Ovary (tissue), 9 donors: ENCODE results near the gene PLB1. TPM values are rescaled to one million over a fixed set of nuclear protein-coding genes. Genes with fewer than 3 reads are reported as not detected.

Experiments
- DNase-seq, 5 donors: peaks; one replicate each; pipeline ENCODE4 v3.0.0-alpha.2; 2019 to 2020
- H3K27ac ChIP-seq, 2 donors: fragments of 200-600 bp; one replicate each; pipeline versions ENCODE4 v1.5.1 to v1.8.0; 2019 to 2022
- H3K27me3 ChIP-seq: fragments of 200-600 bp; one replicate; pipeline ENCODE4 v1.8.0; 2022
- H3K36me3 ChIP-seq: fragments of 200-600 bp; sonication (generic); one replicate; pipeline ENCODE4 v1.5.1; 2019
- H3K4me1 ChIP-seq: one replicate; pipeline ENCODE4 v1.8.1; 2013; ENCODE audit warnings: mild to moderate bottlenecking, moderate library complexity; ENCODE audit not compliant: insufficient read depth
- H3K4me3 ChIP-seq: fragments of 200-600 bp; sonication (generic); one replicate; pipeline ENCODE4 v1.5.1; 2017
- H3K9me3 ChIP-seq, 2 donors: fragments of 200-600 bp in 1 of 2; sonication (generic) in 1 of 2; one replicate each; pipeline versions ENCODE4 v1.5.1 to v1.8.1; 2013 to 2019; ENCODE audit warnings: mild to moderate bottlenecking in 1 of 2, moderate library complexity in 1 of 2
- EP300 ChIP-seq: sonication (generic); formaldehyde crosslinking; IDR thresholded peaks from one replicate; pipeline ENCODE4 v1.6.1; 2017; ENCODE audit warnings: antibody characterized with exemption
- POLR2A ChIP-seq: fragments of 450-650 bp; IDR thresholded peaks from one replicate; pipeline ENCODE4 v1.6.1; 2017; ENCODE audit warnings: antibody characterized with exemption, mild to moderate bottlenecking, moderate library complexity
- WGBS, 3 donors: extraction: QIAGEN DNeasy Blood & Tissue Kit in 1 of 3; methylation state at CpG; one replicate each; pipeline versions ENCODE4 v1.1.5 to v1.1.7; 2013 to 2017; 5-methylcytosine and 5-hydroxymethylcytosine counted together
- intact Hi-C, 4 donors: fragments of 100-400 bp; cut with DNase I; formaldehyde crosslinking; loops; one replicate each; pipeline versions ENCODE4 v1.11.0 to v1.15.1; 2022 to 2023
- polyA plus RNA-seq, 2 donors: library from polyadenylated mRNA; stranded (reverse); fragments of 200-250 nt in 1 of 2; fragments of 350-450 nt in 1 of 2; fragmentation: Illumina TruSeq in 1 of 2; extraction: RNeasy Lipid Tissue Mini Kit (QIAGEN cat#74804) in 1 of 2; gene quantifications; one replicate each; pipeline ENCODE4 v1.2.3, GENCODE V29; 2013 to 2014
- total RNA-seq, 7 donors: library from RNA; depleted of rRNA in 2 of 7; stranded (reverse); fragments of >200 nt in 2 of 7; fragmentation: NEBNext Ultra II Directional in 3 of 7; extraction: Animal tissue kit (Norgen Biotek cat#: 25700) in 3 of 7; gene quantifications; one replicate each; pipeline versions ENCODE4 v1.1.0 to v1.2.4, GENCODE V29; 2016 to 2023
- TF ChIP-seq, protein P1 (sequence below), 3 donors: fragments of 450-650 bp in 2 of 3; fragments of 200-600 bp in 1 of 3; IDR thresholded peaks; one replicate each; pipeline versions ENCODE4 v1.5.1 to v1.8.0; 2016 to 2022; ENCODE audit warnings: antibody characterized with exemption in 3 of 3, mild to moderate bottlenecking in 1 of 3
- donor health status: DM: no; HTN: no; CAD: no; lungs with moderate emphysema.
- donor health status: DM: no; HTN: no; CAD: no.
- donor health status: Bipolar disorder and iron deficiency.
- donor health status: DM: yes; HTN: yes; CAD: no.
- donor health status: DM: no; HTN: no; CAD: no.
- donor health status: DM: yes; HTN: yes; CAD: no.

The PLB1 gene
- total and polyA plus RNA-seq, 9 donors, result 0.99 to 9.3 (median 2.7) TPM

DNA sequence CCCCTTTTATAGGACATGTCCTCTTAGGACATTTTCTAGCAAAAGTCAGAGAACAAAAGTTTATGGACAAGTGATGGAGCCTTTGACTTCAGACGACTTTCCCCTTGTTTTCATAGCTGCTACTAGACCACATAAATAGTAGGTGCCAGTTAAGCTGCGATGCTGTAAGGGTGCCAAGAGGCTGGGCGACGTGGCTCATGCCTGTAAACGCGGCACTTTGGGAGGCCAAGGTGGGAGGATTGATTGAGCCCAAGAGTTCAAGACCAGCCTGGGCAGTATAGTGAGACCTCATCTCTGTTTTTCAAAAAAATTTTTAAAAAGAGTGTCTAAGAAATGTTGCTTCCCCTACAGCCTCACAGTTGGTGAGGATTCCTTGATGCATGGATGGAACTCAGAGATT is 2.2 kb upstream of the PLB1 start:
- 86 to 92% (median 87%) methylated on average over 6 of the region's 6 CpGs for WGBS, 3 donors
- TF ChIP-seq EP300 (no peak), POLR2A (no peak)
- TF ChIP-seq, protein P1, sequence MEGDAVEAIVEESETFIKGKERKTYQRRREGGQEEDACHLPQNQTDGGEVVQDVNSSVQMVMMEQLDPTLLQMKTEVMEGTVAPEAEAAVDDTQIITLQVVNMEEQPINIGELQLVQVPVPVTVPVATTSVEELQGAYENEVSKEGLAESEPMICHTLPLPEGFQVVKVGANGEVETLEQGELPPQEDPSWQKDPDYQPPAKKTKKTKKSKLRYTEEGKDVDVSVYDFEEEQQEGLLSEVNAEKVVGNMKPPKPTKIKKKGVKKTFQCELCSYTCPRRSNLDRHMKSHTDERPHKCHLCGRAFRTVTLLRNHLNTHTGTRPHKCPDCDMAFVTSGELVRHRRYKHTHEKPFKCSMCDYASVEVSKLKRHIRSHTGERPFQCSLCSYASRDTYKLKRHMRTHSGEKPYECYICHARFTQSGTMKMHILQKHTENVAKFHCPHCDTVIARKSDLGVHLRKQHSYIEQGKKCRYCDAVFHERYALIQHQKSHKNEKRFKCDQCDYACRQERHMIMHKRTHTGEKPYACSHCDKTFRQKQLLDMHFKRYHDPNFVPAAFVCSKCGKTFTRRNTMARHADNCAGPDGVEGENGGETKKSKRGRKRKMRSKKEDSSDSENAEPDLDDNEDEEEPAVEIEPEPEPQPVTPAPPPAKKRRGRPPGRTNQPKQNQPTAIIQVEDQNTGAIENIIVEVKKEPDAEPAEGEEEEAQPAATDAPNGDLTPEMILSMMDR (IDR thresholded peaks at IDR 0.05), result no peak
- Histone ChIP-seq H3K36me3 (no peaks in the 10 kb centered on the region), H3K9me3 (no peaks in the 10 kb centered on the region), H3K4me3 (no peak overlapping the region), H3K27ac (no peak overlapping the region), H3K27me3 (no peaks in the 10 kb centered on the region), H3K4me1 (no peaks in the 10 kb centered on the region)
- intact Hi-C loops, result no loop called here
- no peak for DNase-seq

DNA sequence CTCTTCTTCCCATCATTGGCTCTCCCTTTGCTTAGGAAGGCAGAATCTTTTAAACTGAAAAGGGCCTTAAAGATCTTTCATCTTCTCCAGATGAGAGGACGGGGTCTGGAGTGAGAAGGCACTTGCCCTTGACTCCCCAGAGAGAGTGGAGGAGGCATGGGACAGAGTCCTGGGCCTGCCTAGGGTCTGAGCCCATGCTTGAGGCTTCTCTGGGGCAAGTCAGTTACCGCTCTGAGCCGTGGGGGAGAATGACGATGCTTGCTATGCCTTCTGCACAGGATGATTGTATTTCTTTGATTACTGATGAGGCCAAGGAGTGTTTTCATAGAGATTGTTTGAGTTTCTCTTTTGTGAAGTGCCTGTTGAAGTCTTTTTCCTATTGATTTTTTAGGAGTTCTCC is 921 bp downstream of the PLB1 start:
- Histone ChIP-seq H3K27me3 (no peaks in the 10 kb centered on the region), H3K4me1 (no peaks in the 10 kb centered on the region), H3K4me3 (no peak overlapping the region), H3K27ac (no peak overlapping the region), H3K36me3 (no peaks in the 10 kb centered on the region), H3K9me3 (no peaks in the 10 kb centered on the region)
- intact Hi-C loops, result no loop called here
- 54 to 73% (median 58%) methylated on average over 4 of the region's 4 CpGs for WGBS, 3 donors
- DNase-seq, result no peak
- no peak for TF ChIP-seq EP300
- TF ChIP-seq, protein P1 (IDR thresholded peaks at IDR 0.05), result no peak
- TF ChIP-seq POLR2A, result no peak

DNA sequence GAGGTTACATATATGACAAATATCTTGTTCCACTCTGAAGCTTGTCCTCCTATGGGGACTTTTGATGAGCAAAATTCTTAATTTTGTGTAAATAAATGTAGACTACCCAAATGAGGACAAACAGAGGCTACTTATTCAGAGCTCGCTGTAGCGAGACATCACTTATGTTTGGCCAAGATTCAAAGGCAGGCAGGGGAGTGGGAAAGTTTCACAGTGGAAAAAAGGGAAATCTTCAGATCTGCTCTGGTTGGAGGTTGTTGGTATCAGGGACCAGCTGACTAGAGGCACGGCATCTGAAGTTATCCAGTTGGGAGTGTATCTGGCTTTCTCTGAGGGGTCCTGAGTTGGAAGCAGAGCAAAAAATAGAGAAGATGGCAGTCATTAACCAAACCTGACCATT is 1.3 kb downstream of the PLB1 start:
- intact Hi-C loops, result no loop called here
- TF ChIP-seq EP300 (no peak), POLR2A (no peak)
- TF ChIP-seq, protein P1 (IDR thresholded peaks at IDR 0.05), result no peak
- H3K27ac ChIP-seq, result no peak overlapping the region
- no peaks in the 10 kb centered on the region for H3K9me3 ChIP-seq
- H3K4me1 ChIP-seq, result no peaks in the 10 kb centered on the region
- no peak overlapping the region for H3K4me3 ChIP-seq
- 76 to 82% (median 78%) methylated on average over 3 of the region's 3 CpGs for WGBS, 3 donors
- no peaks in the 10 kb centered on the region for H3K36me3 ChIP-seq
- no peak for DNase-seq
- no peaks in the 10 kb centered on the region for H3K27me3 ChIP-seq

DNA sequence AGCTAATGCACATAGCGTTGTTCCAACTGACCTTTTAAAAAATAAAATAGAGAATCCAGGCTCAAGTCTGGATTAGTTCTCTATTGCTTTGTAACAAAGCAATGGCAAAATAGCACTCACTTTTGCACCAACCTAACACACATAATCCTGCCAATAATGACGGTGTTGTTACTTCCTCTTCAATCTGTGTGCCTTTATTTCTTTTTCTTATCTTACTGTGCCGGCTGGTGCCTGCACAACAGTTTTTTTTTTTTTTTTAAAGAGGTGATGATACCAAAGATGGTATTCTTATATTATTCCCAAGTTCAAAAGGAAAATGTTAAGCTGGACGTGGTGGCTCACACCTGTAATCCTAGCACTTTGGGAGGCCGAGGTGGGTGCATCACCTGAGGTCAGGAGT is 3.4 kb downstream of the PLB1 start:
- no peak overlapping the region for H3K27ac ChIP-seq
- no peaks in the 10 kb centered on the region for H3K4me1 ChIP-seq
- TF ChIP-seq EP300 (no peak), POLR2A (no peak)
- TF ChIP-seq, protein P1 (IDR thresholded peaks at IDR 0.05), result no peak
- intact Hi-C loops, result no loop called here
- no peaks in the 10 kb centered on the region for H3K36me3 ChIP-seq
- H3K27me3 ChIP-seq, result no peaks in the 10 kb centered on the region
- no peak for DNase-seq
- H3K4me3 ChIP-seq, result no peak overlapping the region
- no peaks in the 10 kb centered on the region for H3K9me3 ChIP-seq
- WGBS, 3 donors, result 59 to 71% (median 60%) methylated on average over 5 of the region's 5 CpGs

DNA sequence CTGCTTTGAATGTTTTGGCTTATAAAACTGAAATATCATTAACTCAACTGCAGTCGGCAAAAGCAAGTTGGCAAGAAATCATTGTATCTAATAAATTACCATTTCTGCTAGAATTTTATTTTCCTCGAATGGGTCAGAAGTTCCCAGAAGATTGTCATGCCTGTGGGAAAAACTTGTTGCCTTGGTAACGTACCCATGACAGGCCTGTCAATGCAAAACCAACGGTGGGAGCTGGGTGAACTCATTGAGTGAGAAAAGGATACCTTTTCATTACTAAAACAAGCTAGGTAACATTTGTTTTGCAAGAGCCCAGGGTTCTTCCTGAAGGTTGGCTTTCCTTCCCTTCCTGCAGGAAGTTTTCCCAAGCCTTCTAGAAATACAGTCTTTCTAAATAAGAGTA is 9.5 kb downstream of the PLB1 start:
- intact Hi-C loops, result no loop called here
- TF ChIP-seq EP300, result no peak
- TF ChIP-seq, protein P1 (IDR thresholded peaks at IDR 0.05), result no peak
- TF ChIP-seq POLR2A, result no peak
- H3K4me1 ChIP-seq, result no peaks in the 10 kb centered on the region
- DNase-seq, result no peak
- no peak overlapping the region for H3K27ac ChIP-seq
- 32 to 45% (median 37%) methylated on average over 4 of the region's 4 CpGs for WGBS, 3 donors
- H3K36me3 ChIP-seq, result no peaks in the 10 kb centered on the region
- H3K9me3 ChIP-seq, result no peaks in the 10 kb centered on the region
- no peak overlapping the region for H3K4me3 ChIP-seq
- H3K27me3 ChIP-seq, result no peaks in the 10 kb centered on the region
